ENCODE data around the gene RNF31.

The RNF31 gene

GRCh38 chr14:24110523-24110922, 36.8 kb upstream of the RNF31 start:
- no peak for DNase-seq (ENCODE audit: insufficient read length, low spot score)
- no peak for TF ChIP-seq POLR2A (IDR thresholded peaks at IDR 0.05; ENCODE audit: low read depth, low read length)
- no peak for FAIRE-seq

GRCh38 chr14:24113379-24113800, 33.9 kb upstream of the RNF31 start:
- no peak for TF ChIP-seq POLR2A (IDR thresholded peaks at IDR 0.05; ENCODE audit: low read depth, low read length)
- DNase-seq (ENCODE audit: insufficient read length, low spot score), result no peak
- FAIRE-seq, result no peak

GRCh38 chr14:24113801-24114531, 33.3 kb upstream of the RNF31 start:
- no peak for FAIRE-seq
- TF ChIP-seq POLR2A (IDR thresholded peaks at IDR 0.05; ENCODE audit: low read depth, low read length), result peak; percentile 46
- DNase-seq (ENCODE audit: insufficient read length, low spot score), result peak; percentile 60

- peak; percentile 86 for FAIRE-seq
These were observed 32.5 kb upstream of the RNF31 start, which contains the start of the genes DCAF11 and NRL for GRCh38 chr14:24114532-24115421. DCAF11 (plus strand) TSS chr14:24114777; CDS start chr14:24115595, 818 bp downstream. NRL (minus strand) TSS chr14:24114949; CDS start chr14:24082848, 32,101 bp downstream.

GRCh38 chr14:24115422-24116127, 31.7 kb upstream of the RNF31 start:
- no peak for DNase-seq (ENCODE audit: insufficient read length, low spot score)
- no peak for FAIRE-seq
- TF ChIP-seq POLR2A (IDR thresholded peaks at IDR 0.05; ENCODE audit: low read depth, low read length), result no peak

More at GRCh38 chr14:24114532-24115421, 32.5 kb upstream of the RNF31 start, which contains the start of the genes DCAF11 and NRL:
- peak; percentile 20; the same call in 1 of the 2 replicates for TF ChIP-seq POLR2A (IDR thresholded peaks at IDR 0.05; ENCODE audit: low read depth, low read length)
- DNase-seq (ENCODE audit: insufficient read length, low spot score), result peak; percentile 82

- DNase-seq (ENCODE audit: insufficient read length, low spot score), result no peak
- no peak for TF ChIP-seq POLR2A (IDR thresholded peaks at IDR 0.05; ENCODE audit: low read depth, low read length)
- no peak for FAIRE-seq
These were observed 31.0 kb upstream of the RNF31 start for GRCh38 chr14:24116128-24116814.

- FAIRE-seq, result no peak
These were observed 30.1 kb upstream of the RNF31 start for GRCh38 chr14:24117179-24117578.

GRCh38 chr14:24119691-24120090, 27.6 kb upstream of the RNF31 start:
- no peak for TF ChIP-seq POLR2A (IDR thresholded peaks at IDR 0.05; ENCODE audit: low read depth, low read length)
- FAIRE-seq (no peak), DNase-seq (ENCODE audit: insufficient read length, low spot score) (no peak)

More at GRCh38 chr14:24117179-24117578, 30.1 kb upstream of the RNF31 start:
- no peak for TF ChIP-seq POLR2A (IDR thresholded peaks at IDR 0.05; ENCODE audit: low read depth, low read length)
- no peak for DNase-seq (ENCODE audit: insufficient read length, low spot score)

- FAIRE-seq (no peak), DNase-seq (ENCODE audit: insufficient read length, low spot score) (no peak)
- no peak for TF ChIP-seq POLR2A (IDR thresholded peaks at IDR 0.05; ENCODE audit: low read depth, low read length)
These were observed 26.1 kb upstream of the RNF31 start for GRCh38 chr14:24121210-24121609.

- TF ChIP-seq POLR2A (IDR thresholded peaks at IDR 0.05; ENCODE audit: low read depth, low read length), result no peak
- DNase-seq (ENCODE audit: insufficient read length, low spot score) (no peak), FAIRE-seq (no peak)
These were observed 24.9 kb upstream of the RNF31 start for GRCh38 chr14:24122416-24122815.

GRCh38 chr14:24122898-24123297, 24.4 kb upstream of the RNF31 start:
- no peak for DNase-seq (ENCODE audit: insufficient read length, low spot score)
- no peak for FAIRE-seq
- no peak for TF ChIP-seq POLR2A (IDR thresholded peaks at IDR 0.05; ENCODE audit: low read depth, low read length)

GRCh38 chr14:24123424-24124417, 23.6 kb upstream of the RNF31 start:
- no peak for FAIRE-seq
- TF ChIP-seq POLR2A (IDR thresholded peaks at IDR 0.05; ENCODE audit: low read depth, low read length), result no peak
- DNase-seq (ENCODE audit: insufficient read length, low spot score), result no peak
